Activated T-cell treated with anti-CD3 and anti-CD28 coated beads, Interleukin-2, amount 50 U/mL, for 72 hours (primary cell): ENCODE measurements around the gene SHROOM3. TPM values are rescaled to one million over a fixed set of nuclear protein-coding genes. Genes with fewer than 3 reads are reported as not detected.

Experiments
- ATAC-seq, 2 donors: fragments of 150-1000 bp; cut with Tn5 transposase; replicated peaks in 1 of 2; 2 replicates each; pipeline ENCODE4 v1.10.0; 2021; ENCODE audit warnings: moderate library complexity in 2 of 2, mild to moderate bottlenecking in 1 of 2
- DNase-seq, 2 donors: peaks; one replicate each; pipeline ENCODE4 v3.0.0; 2021 to 2022; ENCODE audit warnings: mixed read lengths in 1 of 2
- H3K27ac Mint-ChIP-seq: one replicate; pipeline ENCODE4 v1.8.0; 2022; ENCODE audit warnings: mild to moderate bottlenecking, moderate library complexity, mixed read lengths
- H3K27me3 Mint-ChIP-seq: one replicate; pipeline ENCODE4 v1.8.0; 2022; ENCODE audit warnings: low read depth, mixed read lengths
- H3K36me3 Mint-ChIP-seq, 2 donors: one replicate each; pipeline ENCODE4 v1.8.0; 2022; ENCODE audit warnings: mixed read lengths in 2 of 2, mild to moderate bottlenecking in 1 of 2; ENCODE audit not compliant: insufficient read depth in 2 of 2
- H3K4me1 Mint-ChIP-seq: one replicate; pipeline ENCODE4 v1.8.0; 2022; ENCODE audit warnings: low read depth, mixed read lengths
- H3K4me3 Mint-ChIP-seq, 2 donors: one replicate each; pipeline ENCODE4 v1.8.0; 2022; ENCODE audit warnings: mild to moderate bottlenecking in 2 of 2, mixed read lengths in 2 of 2, moderate library complexity in 2 of 2
- H3K9me3 Mint-ChIP-seq, 2 donors: one replicate each; pipeline ENCODE4 v1.8.0; 2022; ENCODE audit warnings: mixed read lengths in 2 of 2
- total RNA-seq, 2 donors: library from RNA; stranded (reverse); gene quantifications; one replicate each; pipeline ENCODE4 v1.2.3, GENCODE V29; 2022

Gene SHROOM3
- total RNA-seq, 2 donors from 2014 or later: 0.09 to 0.10 TPM

DNA sequence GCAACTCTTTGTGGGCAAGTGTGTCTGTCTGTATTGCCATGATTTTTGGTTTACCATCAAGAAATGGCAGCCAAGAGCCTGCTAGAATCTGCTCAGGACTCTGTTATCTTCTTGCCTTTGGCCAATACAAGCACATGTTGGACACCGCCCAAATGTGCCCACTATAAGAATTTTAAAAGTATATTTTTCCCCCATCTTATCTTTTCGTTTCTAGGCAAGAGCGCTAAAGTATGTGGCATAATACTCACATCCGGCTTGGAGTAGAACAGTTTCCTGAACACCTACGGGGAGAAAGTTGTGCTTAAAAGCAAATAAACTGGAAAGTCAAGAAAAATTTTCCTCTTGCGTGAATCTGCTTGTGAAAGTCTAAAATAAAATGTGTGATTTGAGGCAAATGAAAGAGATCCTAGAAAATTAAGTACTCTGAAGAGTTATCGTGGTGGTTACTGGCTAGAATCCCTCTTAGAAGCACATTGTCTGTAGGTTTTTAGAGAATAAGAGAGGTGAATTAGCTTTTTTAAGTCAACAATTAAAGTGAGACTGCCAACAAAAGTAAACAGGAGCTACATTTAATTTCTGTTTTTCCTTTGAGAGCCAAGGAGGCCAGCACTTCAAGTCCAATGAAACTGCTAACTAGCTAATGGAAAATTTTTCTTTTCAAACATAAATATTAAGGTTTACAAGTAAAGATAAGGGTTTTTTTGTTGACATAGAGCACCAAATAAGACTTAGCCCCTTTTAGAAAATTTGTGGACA, 242.7 kb downstream of the SHROOM3 start:
- Mint-ChIP-seq H3K27me3 (peaks cover 30% of the 10 kb centered on the region), H3K4me3 (no peak overlapping the region), H3K4me1 (no peaks in the 10 kb centered on the region), H3K36me3 (no peaks in the 10 kb centered on the region), H3K9me3 (no peaks in the 10 kb centered on the region), H3K27ac (no peak overlapping the region)
- DNase-seq: no peak
- no peak for ATAC-seq

DNA sequence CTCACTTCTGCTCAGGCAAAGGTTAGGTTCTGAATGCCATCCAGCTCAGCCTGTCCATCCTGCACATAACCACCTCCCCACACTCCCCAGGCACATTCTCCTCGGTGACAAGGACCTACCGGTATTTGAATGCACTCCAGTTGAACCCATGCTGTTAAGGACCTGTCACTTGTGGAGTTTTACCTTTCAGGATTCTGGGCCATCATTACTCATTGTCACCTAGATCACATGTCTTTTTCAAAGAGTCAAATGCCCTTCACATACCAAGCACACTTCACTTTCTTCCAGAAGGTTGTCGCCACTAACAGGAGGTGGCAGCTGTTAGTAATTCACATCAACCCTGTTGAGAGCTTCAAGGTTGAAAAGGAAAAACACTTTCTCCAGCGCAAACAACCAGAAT, 244.7 kb downstream of the SHROOM3 start:
- Mint-ChIP-seq H3K9me3 (no peaks in the 10 kb centered on the region), H3K4me1 (no peaks in the 10 kb centered on the region), H3K4me3 (no peak overlapping the region), H3K27me3 (peaks cover 43% of the 10 kb centered on the region), H3K36me3 (no peaks in the 10 kb centered on the region), H3K27ac (no peak overlapping the region)
- no peak for ATAC-seq
- DNase-seq: no peak

DNA sequence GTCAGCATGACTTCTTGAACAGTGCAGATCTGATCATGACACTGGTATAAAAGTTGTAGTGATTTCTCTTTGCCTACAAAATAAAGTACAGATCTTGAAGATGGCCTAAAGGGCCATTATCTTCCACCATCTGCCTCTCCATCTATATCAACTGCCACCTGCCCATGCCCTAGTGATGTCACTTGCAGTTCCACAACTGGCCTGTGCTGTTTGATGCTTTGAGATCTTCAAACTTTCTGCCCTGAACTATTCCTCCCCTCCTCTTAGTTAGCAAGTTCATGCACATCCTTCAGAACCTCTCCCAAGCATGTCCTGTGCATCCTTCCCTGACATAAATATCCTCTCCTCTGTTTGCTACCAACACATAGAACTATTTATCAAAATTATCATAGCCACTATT, 245.9 kb downstream of the SHROOM3 start:
- no peak for DNase-seq
- no peaks in the 10 kb centered on the region for H3K4me1 Mint-ChIP-seq
- H3K9me3 Mint-ChIP-seq: no peaks in the 10 kb centered on the region
- H3K27me3 Mint-ChIP-seq: peaks cover 36% of the 10 kb centered on the region
- H3K27ac Mint-ChIP-seq: no peak overlapping the region
- no peaks in the 10 kb centered on the region for H3K36me3 Mint-ChIP-seq
- no peak overlapping the region for H3K4me3 Mint-ChIP-seq
- ATAC-seq: peak in 1 of 2 donors; percentile 25

- Mint-ChIP-seq H3K36me3 (no peaks in the 10 kb centered on the region), H3K4me3 (no peak overlapping the region), H3K9me3 (no peaks in the 10 kb centered on the region), H3K27ac (no peak overlapping the region), H3K27me3 (peaks cover 32% of the 10 kb centered on the region), H3K4me1 (no peaks in the 10 kb centered on the region)
- DNase-seq: no peak
- no peak for ATAC-seq
Observed at GRCh38 chr4:76681996-76682395, 247.0 kb downstream of the SHROOM3 start.

- H3K36me3 Mint-ChIP-seq: no peaks in the 10 kb centered on the region
- no peaks in the 10 kb centered on the region for H3K9me3 Mint-ChIP-seq
- no peak for DNase-seq
- no peaks in the 10 kb centered on the region for H3K4me1 Mint-ChIP-seq
- no peak for ATAC-seq
- no peak overlapping the region for H3K4me3 Mint-ChIP-seq
- H3K27me3 Mint-ChIP-seq: peaks cover 42% of the 10 kb centered on the region
- no peak overlapping the region for H3K27ac Mint-ChIP-seq
Observed at GRCh38 chr4:76683144-76683543, 248.1 kb downstream of the SHROOM3 start.

- peaks cover 20% of the 10 kb centered on the region for H3K4me1 Mint-ChIP-seq
- no peak for ATAC-seq
- no peaks in the 10 kb centered on the region for H3K9me3 Mint-ChIP-seq
- no peaks in the 10 kb centered on the region for H3K36me3 Mint-ChIP-seq
- H3K27ac Mint-ChIP-seq: no peak overlapping the region
- no peak overlapping the region for H3K4me3 Mint-ChIP-seq
- DNase-seq: no peak
- peaks cover 62% of the 10 kb centered on the region for H3K27me3 Mint-ChIP-seq
Observed at GRCh38 chr4:76687746-76688448, 252.9 kb downstream of the SHROOM3 start.

DNA sequence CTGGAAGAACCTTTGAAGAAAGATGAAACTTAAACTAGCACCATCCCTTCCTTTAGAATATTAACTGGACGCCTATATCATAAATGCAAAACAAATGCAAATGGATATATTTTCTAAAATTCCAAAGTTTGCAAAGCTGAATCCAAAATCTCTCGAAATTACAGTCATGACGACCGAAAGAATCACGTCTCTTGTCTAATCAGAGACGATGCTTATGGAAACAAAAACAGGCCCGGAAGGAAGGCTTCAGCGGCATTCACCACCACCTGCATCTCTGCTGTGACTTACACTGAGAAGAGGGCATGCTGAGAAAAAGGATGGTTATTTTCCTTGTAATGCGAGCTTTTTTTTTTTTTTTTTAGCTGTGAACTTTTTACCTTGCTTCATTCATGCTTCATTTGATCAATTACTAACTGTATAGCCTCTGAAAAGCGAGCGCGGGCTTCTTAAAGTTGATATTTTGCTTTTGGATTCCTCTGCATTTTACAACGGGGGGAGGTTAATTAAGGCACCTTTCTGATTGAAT, 253.7 kb downstream of the SHROOM3 start:
- H3K27ac Mint-ChIP-seq: no peak overlapping the region
- H3K4me3 Mint-ChIP-seq: peak overlapping the region; percentile 68 to 73
- H3K9me3 Mint-ChIP-seq: no peaks in the 10 kb centered on the region

GRCh38 chr4:76689145-76689817, 254.3 kb downstream of the SHROOM3 start:
- Mint-ChIP-seq H3K27ac (no peak overlapping the region), H3K27me3 (peaks cover 59% of the 10 kb centered on the region), H3K36me3 (no peaks in the 10 kb centered on the region), H3K4me1 (peaks cover 20% of the 10 kb centered on the region), H3K9me3 (no peaks in the 10 kb centered on the region), H3K4me3 (peak overlapping the region; percentile 78 to 82)
- peak; percentile 88 for ATAC-seq
- DNase-seq: peak; percentile 31 to 39

More for the DNA sequence above, 253.7 kb downstream of the SHROOM3 start:
- peaks cover 57% of the 10 kb centered on the region for H3K27me3 Mint-ChIP-seq
- ATAC-seq (no peak), DNase-seq (no peak)
- peaks cover 20% of the 10 kb centered on the region for H3K4me1 Mint-ChIP-seq
- H3K36me3 Mint-ChIP-seq: no peaks in the 10 kb centered on the region

GRCh38 chr4:76690011-76690905, 255.2 kb downstream of the SHROOM3 start:
- no peaks in the 10 kb centered on the region for H3K36me3 Mint-ChIP-seq
- peak overlapping the region; percentile 78 to 82 for H3K4me3 Mint-ChIP-seq
- peaks cover 20% of the 10 kb centered on the region for H3K4me1 Mint-ChIP-seq
- H3K9me3 Mint-ChIP-seq: no peaks in the 10 kb centered on the region
- ATAC-seq (no peak), DNase-seq (no peak)
- peaks cover 61% of the 10 kb centered on the region for H3K27me3 Mint-ChIP-seq
- H3K27ac Mint-ChIP-seq: no peak overlapping the region

GRCh38 chr4:76690906-76691275, 255.9 kb downstream of the SHROOM3 start:
- no peak for ATAC-seq

GRCh38 chr4:76691807-76692582, 257.0 kb downstream of the SHROOM3 start:
- Mint-ChIP-seq H3K27me3 (peaks cover 60% of the 10 kb centered on the region), H3K4me3 (no peak overlapping the region), H3K36me3 (no peaks in the 10 kb centered on the region), H3K9me3 (no peaks in the 10 kb centered on the region), H3K4me1 (peaks cover 20% of the 10 kb centered on the region), H3K27ac (no peak overlapping the region)
- ATAC-seq: no peak
- DNase-seq: no peak

More at GRCh38 chr4:76690906-76691275, 255.9 kb downstream of the SHROOM3 start:
- H3K36me3 Mint-ChIP-seq: no peaks in the 10 kb centered on the region
- H3K9me3 Mint-ChIP-seq: no peaks in the 10 kb centered on the region
- peaks cover 20% of the 10 kb centered on the region for H3K4me1 Mint-ChIP-seq
- H3K4me3 Mint-ChIP-seq: no peak overlapping the region
- no peak for DNase-seq
- H3K27ac Mint-ChIP-seq: no peak overlapping the region
- H3K27me3 Mint-ChIP-seq: peaks cover 60% of the 10 kb centered on the region

- no peak overlapping the region for H3K4me3 Mint-ChIP-seq
- no peaks in the 10 kb centered on the region for H3K9me3 Mint-ChIP-seq
- no peaks in the 10 kb centered on the region for H3K36me3 Mint-ChIP-seq
- peaks cover 58% of the 10 kb centered on the region for H3K27me3 Mint-ChIP-seq
- H3K27ac Mint-ChIP-seq: no peak overlapping the region
- no peak for DNase-seq
- H3K4me1 Mint-ChIP-seq: peaks cover 26% of the 10 kb centered on the region
- ATAC-seq: no peak
Observed at GRCh38 chr4:76692761-76693160, 257.7 kb downstream of the SHROOM3 start.
